K562 (cell line): ENCODE measurements around the gene BAG5. TPM values are rescaled to one million over a fixed set of nuclear protein-coding genes. Genes with fewer than 3 reads are reported as not detected.

Experiments
- ATAC-seq: fragments of 200-7000 bp; cut with Tn5 transposase; 3 replicates; pipeline ENCODE4 v1.9.1; 2020; ENCODE audit warnings: moderate library complexity
- BruUV-seq: library from RNA; stranded (reverse); fragments of 400-500 nt; replicated peaks from 2 replicates; lab custom pipeline; 2021; lab: Mats Ljungman, UMichigan
- CTCF ChIA-PET: fragments of 300-600 bp; formaldehyde crosslinking; extraction: SDS; loops from one replicate; lab custom pipeline; 2021; ENCODE audit warnings: low intra/inter-chr PET ratio; lab: Yijun Ruan, JAX
- POLR2A ChIA-PET: fragments of 300-600, 350-650 bp; sonication (Branson Sonifier 250); formaldehyde crosslinking; extraction: SDS; loops from one replicate; lab custom pipeline; 2021; ENCODE audit warnings: antibody characterized with exemption, inconsistent platforms; lab: Yijun Ruan, JAX
- DNase-seq, 4 experiments: peaks; one replicate each; pipeline versions ENCODE4 v3.0.0 to v3.0.0-alpha.2; 2011 to 2018; ENCODE audit warnings: low spot score in 3 of 4, mixed read lengths in 3 of 4; ENCODE audit errors: extremely low read depth in 1 of 4
- FAIRE-seq: peaks from 2 replicates; lab custom pipeline; 2011; peaks lifted over from hg19 to GRCh38; lab: Jason Lieb, UNC
- H2AFZ ChIP-seq: 2 replicates; pipeline ENCODE4 v1.6.0; 2011; ENCODE audit warnings: low read depth, low read length, control low read depth, inconsistent platforms
- H3K27ac ChIP-seq: fragments of 200-600 bp; 3 replicates; pipeline ENCODE4 v1.8.0; 2011; ENCODE audit warnings: low read depth, mild to moderate bottlenecking, control low read depth, inconsistent platforms, low read length, moderate library complexity, mixed read lengths; ENCODE audit errors: extremely low read depth
- H3K27me3 ChIP-seq, 2 experiments: fragments of 300-600 bp in 1 of 2; 2 replicates in 1 of 2; 3 replicates in 1 of 2; pipeline versions ENCODE4 v1.6.0 to v1.8.0; 2011; ENCODE audit warnings: inconsistent platforms in 2 of 2, low read length in 2 of 2, mild to moderate bottlenecking in 1 of 2, mixed read lengths in 1 of 2, moderate library complexity in 1 of 2; ENCODE audit not compliant: control insufficient read depth in 2 of 2, insufficient read depth in 2 of 2
- H3K36me3 ChIP-seq: fragments of 300-600 bp; 3 replicates; pipeline ENCODE4 v1.8.0; 2011; ENCODE audit warnings: mild to moderate bottlenecking, low read length, inconsistent platforms; ENCODE audit not compliant: control insufficient read depth, insufficient read depth
- H3K4me1 ChIP-seq, 2 experiments: fragments of 200-600 bp in 1 of 2; replicated peaks in 1 of 2; 2 replicates in 1 of 2; 3 replicates in 1 of 2; pipeline versions ENCODE4 v1.5.1 to v1.8.0; 2011; ENCODE audit warnings: inconsistent platforms in 2 of 2, low read length in 2 of 2, mild to moderate bottlenecking in 1 of 2, mixed read lengths in 1 of 2, moderate library complexity in 1 of 2; ENCODE audit not compliant: control insufficient read depth in 2 of 2, insufficient read depth in 2 of 2
- H3K4me2 ChIP-seq: 2 replicates; pipeline ENCODE4 v1.6.1; 2011; ENCODE audit warnings: low read length, control low read depth, inconsistent platforms, mixed read lengths; ENCODE audit not compliant: insufficient read depth
- H3K4me3 ChIP-seq: fragments of 200-600 bp; sonication (generic), shearing (Covaris generic); 2 replicates; pipeline ENCODE4 v1.5.1; 2016; ENCODE audit warnings: control low read depth, inconsistent platforms
- H3K79me2 ChIP-seq: fragments of 200-600 bp; 3 replicates; pipeline ENCODE4 v1.8.0; 2011; ENCODE audit warnings: low read length, inconsistent platforms; ENCODE audit not compliant: control insufficient read depth, insufficient read depth
- H3K9ac ChIP-seq, 2 experiments: 2 replicates each; pipeline versions ENCODE4 v1.6.0 to v1.6.1; 2011; ENCODE audit warnings: low read depth in 2 of 2, low read length in 2 of 2, control low read depth in 1 of 2, inconsistent platforms in 1 of 2, mild to moderate bottlenecking in 1 of 2, mixed read lengths in 1 of 2; ENCODE audit not compliant: insufficient read depth in 1 of 2
- H3K9me1 ChIP-seq: one replicate; pipeline ENCODE4 v1.6.0; 2011; ENCODE audit warnings: inconsistent platforms, mild to moderate bottlenecking, low read length, moderate library complexity; ENCODE audit not compliant: control insufficient read depth, insufficient read depth
- H3K9me3 ChIP-seq: replicated peaks from 2 replicates; pipeline ENCODE4 v1.5.1; 2011; ENCODE audit warnings: low read depth, low read length, inconsistent platforms; ENCODE audit not compliant: control insufficient read depth, insufficient read depth
- H4K20me1 ChIP-seq: replicated peaks from 2 replicates; pipeline ENCODE4 v1.6.1; 2011; ENCODE audit warnings: low read length, inconsistent platforms, mixed read lengths; ENCODE audit not compliant: control insufficient read depth, insufficient read depth
- CXXC5 ChIP-seq: fragments of 250-450 bp; sonication (Bioruptor Pico); IDR thresholded peaks from 2 replicates; pipeline ENCODE4 v1.8.0; 2022; ENCODE audit warnings: inconsistent platforms, mild to moderate bottlenecking, moderate library complexity
- POLR2G ChIP-seq: fragments of 200-400 bp; formaldehyde crosslinking; IDR thresholded peaks from 2 replicates; pipeline ENCODE4 v1.6.1; 2017; ENCODE audit warnings: low read depth, mild to moderate bottlenecking, antibody characterized with exemption, low read length, moderate library complexity
- ZBTB7A ChIP-seq: IDR thresholded peaks from 2 replicates; pipeline ENCODE4 v1.6.1; 2011; ENCODE audit warnings: low read depth, mild to moderate bottlenecking, low read length, moderate library complexity, borderline replicate concordance; ENCODE audit not compliant: control insufficient read depth
- WGBS: fragments of 100-300 bp; shearing (Covaris generic); methylation state at CpG from one replicate; pipeline ENCODE4 v1.1.6; 2016; ENCODE audit warnings: low coverage, mixed read lengths; ENCODE audit not compliant: insufficient coverage; ENCODE audit errors: missing lambda C conversion rate; 5-methylcytosine and 5-hydroxymethylcytosine counted together
- in situ Hi-C: fragments of 300-500 bp; cut with MboI; formaldehyde crosslinking; loops from 4 replicates; pipeline ENCODE4 v1.15.0; 2018; ENCODE audit warnings: inconsistent platforms, mixed read lengths
- intact Hi-C: fragments of 100-400 bp; cut with micrococcal nuclease; formaldehyde crosslinking; loops from 2 replicates; pipeline ENCODE4 v1.14.2; 2022
- polyA plus RNA-seq, 8 experiments: library from polyadenylated mRNA; depleted of rRNA in 4 of 8; stranded (reverse) in 5 of 8; unstranded in 3 of 8; fragments of >200 nt; fragmentation: Nextera tagmentation in 2 of 8; fragmentation: Illumina TruSeq in 1 of 8; extraction: Ambion mirVana in 2 of 8; extraction: Trizol in 1 of 8; gene quantifications; 2 replicates each; pipeline versions ENCODE4 v1.2.1 to v1.2.3, GENCODE V29; 2011 to 2014; ENCODE audit warnings: inconsistent platforms in 1 of 8, missing spikeins in 1 of 8
- total RNA-seq, 7 experiments: library from RNA; depleted of rRNA in 6 of 7; stranded (reverse); fragments of >200 nt in 6 of 7; fragmentation: Illumina TruSeq in 2 of 7; extraction: Trizol in 2 of 7; gene quantifications; 2 replicates each; pipeline versions ENCODE4 v1.2.1 to v1.2.3, GENCODE V29; 2011 to 2021; ENCODE audit warnings: low replicate concordance in 1 of 7

Gene BAG5
- total and polyA plus RNA-seq, 9 of the 15 experiments (the other 6 are each of a cell fraction or from before 2014, with no cell fraction given): 7.9 to 21.4 (median 13.2) TPM

- Histone ChIP-seq H3K9ac (peak overlapping the region in 1 of 2 experiments; percentile 75; a peak in 2 of 4 replicates), H2AFZ (no peak overlapping the region), H3K4me2 (no peak overlapping the region), H3K9me3 (no peaks in the 10 kb centered on the region), H3K36me3 (peaks cover 14% of the 10 kb centered on the region; the same call in 2 of the 3 replicates), H3K9me1 (peaks cover 6% of the 10 kb centered on the region), H3K79me2 (peaks cover 43% of the 10 kb centered on the region), H3K27me3 (no peaks in the 10 kb centered on the region), H3K4me3 (no peak overlapping the region), H3K4me1 (peaks cover 21 to 86% of the 10 kb centered on the region in 2 experiments; a peak in 4 of 5 replicates), H4K20me1 (no peaks in the 10 kb centered on the region; the same call in 1 of the 2 replicates), H3K27ac (no peak overlapping the region)
- TF ChIP-seq POLR2G (0 out of 2 replicates have a peak, but pooled peaks have one; percentile 19), ZBTB7A (0 out of 2 replicates have a peak, but pooled peaks have one; percentile 9), CXXC5 (no peak)
- DNase-seq (no peak), FAIRE-seq (no peak), ATAC-seq (no peak)
- BruUV-seq: no TSS peak
- in situ Hi-C loops (no loop called here), intact Hi-C loops (loop anchor here (10.0 kb wide), 1 partner anchor 132 kb away; no protein-coding TSS in a partner anchor)
- 73% methylated on average over 4 of the region's 8 CpGs for WGBS
- POLR2A ChIA-PET: interaction anchor here (0.7 to 0.9 kb wide), 2 partner anchors 10 to 428 kb away, joined by 3 to 4 read pairs; no protein-coding TSS in a partner anchor
- CTCF ChIA-PET: no interaction called here
These were observed 36.1 kb downstream of the BAG5 start for GRCh38 chr14:103526247-103526913.
